ENCODE measurements around the gene LGALS7.

The LGALS7 gene

DNA sequence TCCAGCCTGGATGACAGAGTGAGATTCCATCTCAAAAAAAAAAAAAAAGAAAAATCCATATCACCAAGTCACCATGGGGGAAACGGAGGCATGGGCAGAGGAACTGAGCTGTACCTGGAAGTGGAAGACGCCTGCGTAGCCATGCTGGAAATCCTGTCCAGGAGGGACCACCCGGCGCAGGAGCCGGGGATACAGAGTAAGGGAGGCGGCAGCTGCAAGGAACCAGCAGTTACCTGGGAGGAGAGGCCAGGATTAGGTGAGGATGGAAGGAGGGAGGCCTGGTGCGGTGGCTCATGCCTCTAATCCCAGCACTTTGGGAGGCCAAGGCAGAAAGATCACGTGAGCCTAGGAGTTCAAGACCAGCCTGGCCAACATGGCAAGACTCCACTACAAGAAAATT lies 31.0 kb downstream of the LGALS7 start:
- no peak for TF ChIP-seq GATA2 (IDR thresholded peaks at IDR 0.05; ENCODE audit: low read depth, low read length)
- TF ChIP-seq GATA3 (IDR thresholded peaks at IDR 0.05; ENCODE audit: low read depth, low read length), result no peak

GRCh38 chr19:38741670-38742069 lies 31.6 kb downstream of the LGALS7 start:
- no peak for TF ChIP-seq GATA2 (IDR thresholded peaks at IDR 0.05; ENCODE audit: low read depth, low read length)
- TF ChIP-seq GATA3 (IDR thresholded peaks at IDR 0.05; ENCODE audit: low read depth, low read length), result no peak

- TF ChIP-seq GATA3 (IDR thresholded peaks at IDR 0.05; ENCODE audit: low read depth, low read length) (no peak), GATA2 (IDR thresholded peaks at IDR 0.05; ENCODE audit: low read depth, low read length) (no peak)
These were observed 32.4 kb downstream of the LGALS7 start for GRCh38 chr19:38740932-38741331.

DNA sequence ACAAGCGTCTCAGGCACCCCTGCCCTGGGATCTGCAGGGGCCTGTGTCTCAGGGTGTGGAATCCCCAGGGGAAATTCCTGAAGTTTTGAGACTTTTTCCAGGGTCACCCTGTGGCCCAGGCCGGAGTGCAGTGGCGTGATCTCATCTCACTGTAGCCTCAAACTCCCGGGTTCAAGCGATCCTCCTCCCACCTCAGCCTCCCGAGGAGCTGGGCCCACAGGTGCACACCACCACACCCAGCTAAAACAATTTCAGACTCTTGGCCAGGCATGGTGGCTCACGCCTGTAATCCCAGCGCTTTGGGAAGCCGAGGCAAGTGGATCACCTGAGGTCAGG lies 33.1 kb downstream of the LGALS7 start:
- TF ChIP-seq GATA2 (IDR thresholded peaks at IDR 0.05; ENCODE audit: low read depth, low read length) (no peak), GATA3 (IDR thresholded peaks at IDR 0.05; ENCODE audit: low read depth, low read length) (no peak)

- TF ChIP-seq GATA2 (IDR thresholded peaks at IDR 0.05; ENCODE audit: low read depth, low read length), result no peak
- TF ChIP-seq GATA3 (IDR thresholded peaks at IDR 0.05; ENCODE audit: low read depth, low read length), result no peak
These were observed 33.7 kb downstream of the LGALS7 start for GRCh38 chr19:38739440-38740256.

GRCh38 chr19:38737921-38738737 lies 35.2 kb downstream of the LGALS7 start:
- TF ChIP-seq GATA3 (IDR thresholded peaks at IDR 0.05; ENCODE audit: low read depth, low read length) (no peak), GATA2 (IDR thresholded peaks at IDR 0.05; ENCODE audit: low read depth, low read length) (no peak)

DNA sequence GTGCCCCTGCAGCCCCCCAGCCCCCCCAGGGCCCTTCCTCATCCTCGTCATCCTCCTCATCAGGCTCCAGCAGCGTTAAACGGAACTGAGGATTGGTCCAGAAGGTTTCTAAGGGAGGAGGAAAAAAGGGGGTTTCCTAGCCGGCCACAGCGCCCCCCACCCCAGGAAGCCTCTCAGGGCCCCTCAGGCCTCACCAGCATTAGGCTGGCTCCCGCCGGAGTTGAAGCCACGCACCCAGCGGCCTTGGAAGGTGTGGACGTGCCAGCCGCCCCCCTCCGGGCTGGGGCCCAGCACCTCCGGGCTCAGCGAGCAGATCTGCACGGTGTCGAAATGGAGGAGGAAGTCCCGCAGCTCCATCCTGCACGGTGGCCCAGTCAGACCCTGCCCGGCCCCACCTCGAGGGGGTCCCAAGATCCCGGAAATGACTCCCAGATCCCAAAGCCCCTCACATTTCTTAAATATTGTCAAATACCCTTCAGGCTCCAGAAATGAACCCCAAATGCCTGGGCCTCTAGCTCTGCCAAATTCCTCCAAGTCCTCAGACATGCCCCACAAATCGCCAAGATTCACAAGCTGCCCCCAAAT lies 35.9 kb downstream of the LGALS7 start:
- no peak for TF ChIP-seq GATA2 (IDR thresholded peaks at IDR 0.05; ENCODE audit: low read depth, low read length)
- no peak for TF ChIP-seq GATA3 (IDR thresholded peaks at IDR 0.05; ENCODE audit: low read depth, low read length)

- TF ChIP-seq GATA2 (IDR thresholded peaks at IDR 0.05; ENCODE audit: low read depth, low read length) (no peak), GATA3 (IDR thresholded peaks at IDR 0.05; ENCODE audit: low read depth, low read length) (no peak)
These were observed 36.7 kb downstream of the LGALS7 start for GRCh38 chr19:38736413-38737280.

- no peak for TF ChIP-seq GATA3 (IDR thresholded peaks at IDR 0.05; ENCODE audit: low read depth, low read length)
- TF ChIP-seq GATA2 (IDR thresholded peaks at IDR 0.05; ENCODE audit: low read depth, low read length), result no peak
These were observed 37.3 kb downstream of the LGALS7 start for GRCh38 chr19:38736036-38736412.

DNA sequence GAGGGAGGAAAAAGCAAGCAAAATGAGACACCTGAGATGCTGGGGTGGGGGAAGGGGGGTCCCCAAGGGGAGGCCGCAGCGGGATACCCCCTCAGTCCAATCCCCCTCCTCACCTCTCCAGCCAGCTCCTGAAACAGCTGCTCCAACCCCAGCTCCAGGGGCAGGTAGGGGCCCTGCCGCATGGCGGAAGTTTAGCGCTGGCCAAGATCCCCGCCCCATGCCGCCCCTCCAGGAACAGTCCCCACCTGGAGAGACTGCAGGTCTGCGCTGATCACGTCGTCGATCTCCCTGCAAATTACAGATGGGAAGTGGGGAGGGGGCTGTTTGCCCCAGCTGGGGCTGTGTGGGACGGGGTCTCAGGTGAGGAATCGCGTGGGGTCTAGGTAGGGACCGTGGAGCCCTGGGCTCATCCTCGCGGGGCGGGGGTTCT lies 38.0 kb downstream of the LGALS7 start:
- TF ChIP-seq GATA2 (IDR thresholded peaks at IDR 0.05; ENCODE audit: low read depth, low read length), result no peak
- no peak for TF ChIP-seq GATA3 (IDR thresholded peaks at IDR 0.05; ENCODE audit: low read depth, low read length)

DNA sequence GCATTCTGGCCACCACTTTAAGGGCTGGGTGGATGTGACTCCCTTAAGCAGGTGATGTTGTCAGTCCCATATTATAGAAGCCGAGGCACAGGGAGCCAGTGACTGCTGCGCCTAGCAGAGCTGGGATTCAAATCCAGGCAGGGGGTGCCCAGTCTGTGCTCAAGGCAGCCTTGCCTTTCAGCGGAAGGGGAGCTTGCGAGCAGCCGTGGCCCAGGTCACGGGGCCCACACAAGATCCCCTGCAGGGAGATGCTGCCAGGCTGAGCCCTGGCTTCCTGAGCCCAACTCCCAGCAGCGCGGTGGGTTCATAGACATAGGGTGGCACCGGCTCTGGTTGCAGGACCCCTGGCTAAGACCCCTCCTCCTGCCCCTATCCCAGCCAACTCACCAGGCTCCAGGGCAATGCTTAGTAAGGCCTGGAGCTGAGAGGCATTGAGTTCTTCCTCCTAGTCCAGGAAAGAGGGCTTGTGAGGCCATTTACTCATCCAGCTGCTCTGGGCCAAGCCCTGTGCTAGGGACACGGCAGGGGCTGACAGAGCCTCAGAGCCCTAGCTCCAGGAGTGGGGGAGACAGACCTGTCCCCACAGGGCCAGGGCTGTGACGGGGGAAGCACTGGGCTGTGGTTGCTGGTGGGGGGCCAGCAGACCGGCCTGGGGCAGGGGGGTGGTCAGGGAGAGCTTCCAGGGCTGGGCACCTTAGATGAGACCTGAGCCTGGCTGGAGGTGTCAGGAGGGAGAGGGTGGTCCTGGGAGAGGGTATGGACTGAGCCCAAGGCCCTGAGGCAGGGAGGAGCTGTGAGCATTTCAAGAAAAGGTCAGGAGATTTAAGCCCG lies 38.7 kb downstream of the LGALS7 start:
- TF ChIP-seq GATA3 (IDR thresholded peaks at IDR 0.05; ENCODE audit: low read depth, low read length), result no peak
- no peak for TF ChIP-seq GATA2 (IDR thresholded peaks at IDR 0.05; ENCODE audit: low read depth, low read length)

DNA sequence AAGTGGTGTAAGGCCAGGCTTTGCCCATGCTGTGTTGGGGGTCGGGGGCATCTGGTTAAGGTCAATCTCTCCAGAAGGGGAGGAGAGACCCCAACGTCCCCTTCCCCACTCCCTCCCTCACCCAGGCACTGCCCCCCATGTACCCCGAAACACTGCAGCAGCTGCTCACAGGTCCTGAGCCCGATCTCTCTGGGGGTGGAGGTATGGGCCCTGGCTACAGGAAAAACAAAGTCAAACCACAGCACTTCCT lies 39.2 kb downstream of the LGALS7 start:
- TF ChIP-seq GATA2 (IDR thresholded peaks at IDR 0.05; ENCODE audit: low read depth, low read length), result no peak
- TF ChIP-seq GATA3 (IDR thresholded peaks at IDR 0.05; ENCODE audit: low read depth, low read length), result no peak

DNA sequence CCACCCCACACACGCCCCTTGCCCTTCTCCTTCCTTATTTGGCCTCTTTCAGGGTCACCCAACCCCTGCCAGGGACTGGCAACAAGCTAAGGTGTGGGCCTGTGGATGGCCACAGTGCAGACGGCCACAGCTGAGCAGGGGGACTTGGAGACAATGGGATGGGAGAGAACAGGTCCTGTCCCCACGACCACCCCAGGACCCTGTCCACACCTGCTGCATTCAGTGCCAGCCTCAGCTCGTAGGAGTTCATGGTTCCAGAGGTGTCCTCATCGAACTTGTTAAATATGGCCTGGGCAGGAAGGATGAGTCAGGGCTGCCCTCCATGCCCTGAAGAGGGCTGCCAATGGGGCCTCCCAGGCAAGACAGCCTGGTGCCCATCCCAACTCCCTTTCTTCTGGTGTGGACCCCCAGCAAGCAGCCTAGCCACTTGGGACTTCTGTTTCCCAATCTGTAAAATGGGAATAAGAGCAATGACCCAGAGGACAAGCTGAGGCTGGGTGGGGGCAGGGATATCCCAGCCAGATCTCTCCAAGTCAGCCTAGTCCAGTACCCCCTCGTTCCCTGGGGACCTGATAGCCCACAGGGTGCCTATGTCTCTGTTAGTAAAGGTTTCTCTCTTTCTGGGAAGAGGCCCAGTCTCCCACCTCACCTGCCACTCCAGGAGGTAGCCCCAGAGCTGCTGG lies 39.7 kb downstream of the LGALS7 start:
- TF ChIP-seq GATA2 (IDR thresholded peaks at IDR 0.05; ENCODE audit: low read depth, low read length) (no peak), GATA3 (IDR thresholded peaks at IDR 0.05; ENCODE audit: low read depth, low read length) (no peak)
